Fibroblast of the conjunctiva (primary cell): ENCODE results near the gene ANKFY1.
"Not testable (repeated sequence)": the region's sequence is repeated elsewhere in the genome, so short reads cannot be mapped to it uniquely, and the experiment has no call there.

Experiments
- DNase-seq: peaks from one replicate; pipeline ENCODE4 v3.0.0-alpha.2; 2010; ENCODE audit warnings: low read depth

The ANKFY1 gene

DNA sequence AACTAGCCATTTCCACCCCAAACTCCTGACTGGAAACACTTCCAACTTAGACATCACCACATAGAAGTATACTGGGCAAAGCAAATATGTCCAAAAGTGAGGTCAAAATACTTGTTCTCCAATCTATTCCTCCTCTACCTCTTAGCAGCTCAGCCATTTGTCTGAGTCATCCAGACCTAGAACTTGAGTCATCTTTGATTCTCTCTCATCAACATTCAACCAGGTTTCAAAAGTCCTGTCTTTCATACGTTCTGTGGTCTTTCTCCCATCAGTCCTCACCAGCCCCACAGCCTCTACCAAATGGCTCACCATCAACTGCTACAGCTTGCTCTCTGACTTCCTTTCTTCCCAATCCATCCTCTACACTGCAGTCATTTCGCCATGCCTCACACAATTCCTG is 6.8 kb downstream of the ANKFY1 start:
- DNase-seq, result no peak

GRCh38 chr17:4255271-4255670 is 8.5 kb downstream of the ANKFY1 start:
- not testable (repeated sequence) for DNase-seq

DNA sequence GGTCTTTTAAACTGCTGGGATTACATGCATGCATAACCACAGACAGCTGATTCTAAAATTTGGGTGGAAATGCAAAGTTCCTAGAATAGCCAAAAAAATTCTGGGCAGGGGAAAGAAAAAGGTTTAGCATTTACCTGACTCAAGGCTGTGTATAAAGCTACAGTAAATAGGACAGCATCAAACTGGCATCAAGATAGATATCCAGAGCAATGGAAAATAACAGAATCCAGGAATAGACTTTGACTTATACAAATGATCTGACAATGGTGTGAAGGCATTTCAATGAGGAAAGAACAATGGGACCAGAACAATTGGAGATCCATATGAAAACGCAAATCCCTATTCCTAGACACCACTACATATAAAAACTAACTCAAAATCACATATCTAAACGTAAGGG is 12.9 kb downstream of the ANKFY1 start:
- DNase-seq, result no peak

DNA sequence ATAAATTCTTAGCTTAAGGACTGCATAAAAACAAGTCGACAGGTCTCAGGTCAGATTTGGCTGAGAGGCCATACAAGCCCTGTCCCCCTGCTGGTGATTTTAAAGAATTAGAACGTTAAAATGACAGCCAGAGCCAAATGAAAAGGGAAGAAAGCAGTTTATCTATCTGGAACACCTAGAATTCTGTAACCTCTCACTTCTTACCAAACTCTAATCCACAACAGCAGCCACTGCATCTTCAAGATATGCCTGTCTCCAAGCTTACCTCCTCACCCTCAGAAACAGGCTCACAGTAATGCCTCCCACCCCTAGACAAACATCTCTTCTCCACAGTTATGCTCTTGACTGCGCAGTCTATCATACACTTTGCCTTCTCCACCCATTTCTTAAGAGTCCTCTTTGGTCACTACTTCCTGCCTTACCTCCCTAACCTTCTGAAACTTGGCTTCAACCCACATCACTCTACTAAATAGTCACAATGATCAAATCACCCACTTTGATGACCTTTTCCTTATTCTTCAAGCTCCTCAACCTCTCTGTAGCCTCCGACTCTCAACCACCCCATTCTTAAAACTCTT is 14.2 kb downstream of the ANKFY1 start:
- DNase-seq, result peak; percentile 32

- no peak for DNase-seq
Measured at GRCh38 chr17:4248504-4249277, 15.1 kb downstream of the ANKFY1 start.

DNA sequence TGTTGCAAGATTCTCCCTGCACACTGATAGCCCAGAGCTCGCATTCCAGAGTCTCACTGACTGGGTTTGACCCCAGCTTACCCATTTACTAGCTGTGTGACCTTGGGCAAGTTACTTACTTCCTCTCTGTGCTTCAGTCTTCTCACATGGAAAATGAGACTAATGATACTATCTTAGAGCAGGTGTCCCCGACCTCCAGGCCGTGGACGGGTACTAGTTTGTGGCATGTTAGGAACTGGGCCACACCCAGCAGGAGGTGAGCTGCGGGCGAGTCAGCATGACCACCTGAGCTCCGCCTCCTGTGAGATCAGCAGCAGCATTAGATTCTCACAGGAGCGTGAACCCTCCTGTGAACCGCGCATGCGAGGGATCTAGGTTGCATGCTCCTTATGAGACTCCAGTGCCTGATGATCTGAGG is 15.8 kb downstream of the ANKFY1 start:
- no peak for DNase-seq

- no peak for DNase-seq
Measured at GRCh38 chr17:4247361-4247970, 16.3 kb downstream of the ANKFY1 start.

DNA sequence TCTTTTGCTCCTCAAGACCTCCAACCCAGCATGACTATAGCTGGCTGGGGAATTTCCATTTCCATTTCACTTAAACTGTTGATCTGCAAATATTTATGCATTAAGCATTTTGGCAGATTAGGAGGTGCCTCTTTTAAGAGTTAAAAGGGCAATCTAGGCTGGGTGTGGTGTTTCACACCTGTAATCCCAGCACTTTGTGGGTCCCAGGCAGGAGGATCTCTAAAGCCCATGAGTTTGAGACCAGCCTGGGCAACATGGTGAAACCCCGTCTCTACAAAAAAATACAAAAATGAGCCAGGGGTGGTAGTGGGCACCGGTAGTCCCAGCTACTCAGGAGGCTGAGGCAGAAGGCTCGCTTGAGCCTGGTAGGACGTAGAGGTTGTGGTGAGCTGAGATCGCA is 17.1 kb downstream of the ANKFY1 start:
- no peak for DNase-seq

GRCh38 chr17:4241535-4241934 is 22.2 kb downstream of the ANKFY1 start:
- no peak for DNase-seq

DNA sequence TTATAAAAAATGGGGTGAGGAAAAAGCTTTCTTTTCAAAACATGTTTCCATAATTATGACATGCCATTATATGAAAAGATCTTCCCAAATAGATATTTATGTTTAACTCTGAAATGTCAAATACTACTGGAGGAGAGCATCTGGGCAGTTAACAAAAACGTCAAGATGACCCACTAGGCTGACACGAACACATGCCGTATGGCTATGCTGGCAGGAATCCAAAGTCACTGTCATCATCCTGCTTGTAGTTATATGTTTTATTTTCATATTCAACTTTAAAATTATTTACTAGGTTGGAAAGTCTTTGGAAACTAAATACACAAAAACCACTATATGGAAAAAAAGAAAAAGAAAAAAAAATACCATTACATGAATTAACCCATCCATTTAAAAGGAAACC is 27.3 kb downstream of the ANKFY1 start:
- DNase-seq, result no peak

GRCh38 chr17:4235372-4236279 is 28.2 kb downstream of the ANKFY1 start:
- no peak for DNase-seq

DNA sequence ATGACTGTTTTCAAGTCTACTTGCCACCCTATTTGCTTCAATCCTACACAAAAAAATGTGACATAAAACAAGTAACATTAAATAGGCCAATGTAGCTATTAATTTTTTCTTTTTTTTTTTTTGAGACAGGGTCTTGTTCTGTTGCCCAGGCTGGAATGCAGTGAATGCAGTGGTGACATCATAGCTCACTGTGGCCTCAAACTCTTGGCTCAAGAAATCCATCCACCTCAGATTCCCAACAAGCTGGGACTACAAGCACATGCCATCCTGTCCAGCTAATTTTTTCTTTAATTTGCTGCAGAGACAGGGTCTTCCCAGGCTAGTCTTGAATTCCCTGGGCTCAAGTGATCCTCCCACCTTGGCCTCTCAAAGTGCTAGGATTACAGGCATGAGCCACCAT is 29.4 kb downstream of the ANKFY1 start:
- no peak for DNase-seq

GRCh38 chr17:4233668-4234258 is 30.0 kb downstream of the ANKFY1 start:
- DNase-seq, result no peak

DNA sequence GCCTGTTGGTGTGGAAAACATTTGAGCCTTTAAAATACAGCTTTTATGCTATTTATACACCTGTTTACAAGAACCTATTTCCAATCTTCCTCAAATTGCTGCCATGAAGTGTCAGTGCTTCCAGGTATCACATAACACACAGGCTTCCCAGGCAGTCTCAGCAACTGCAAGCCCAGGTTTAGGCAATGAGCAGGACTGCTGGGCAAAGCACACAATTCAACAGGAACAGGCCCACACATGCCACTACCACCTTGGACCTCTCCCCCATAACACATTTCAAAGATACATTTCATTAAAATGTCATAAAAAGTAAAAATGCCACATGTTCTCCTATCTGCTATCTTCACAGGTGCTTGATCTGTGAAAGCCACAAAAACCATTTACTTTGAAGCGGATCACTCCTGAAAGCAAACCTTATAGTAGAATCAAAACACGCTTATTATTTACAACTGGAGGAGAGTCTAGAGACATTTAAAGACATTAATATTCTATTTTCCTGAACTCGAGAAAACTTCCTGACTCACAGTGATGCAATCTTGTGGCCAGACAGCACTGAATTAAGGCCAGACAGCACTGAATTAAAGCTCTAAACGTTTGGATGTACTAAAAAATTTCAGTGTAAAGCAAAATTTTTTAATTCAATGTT is 31.5 kb downstream of the ANKFY1 start:
- DNase-seq, result no peak

- DNase-seq, result peak; percentile 92
Measured at GRCh38 chr17:4229627-4230541, 33.9 kb downstream of the ANKFY1 start.

DNA sequence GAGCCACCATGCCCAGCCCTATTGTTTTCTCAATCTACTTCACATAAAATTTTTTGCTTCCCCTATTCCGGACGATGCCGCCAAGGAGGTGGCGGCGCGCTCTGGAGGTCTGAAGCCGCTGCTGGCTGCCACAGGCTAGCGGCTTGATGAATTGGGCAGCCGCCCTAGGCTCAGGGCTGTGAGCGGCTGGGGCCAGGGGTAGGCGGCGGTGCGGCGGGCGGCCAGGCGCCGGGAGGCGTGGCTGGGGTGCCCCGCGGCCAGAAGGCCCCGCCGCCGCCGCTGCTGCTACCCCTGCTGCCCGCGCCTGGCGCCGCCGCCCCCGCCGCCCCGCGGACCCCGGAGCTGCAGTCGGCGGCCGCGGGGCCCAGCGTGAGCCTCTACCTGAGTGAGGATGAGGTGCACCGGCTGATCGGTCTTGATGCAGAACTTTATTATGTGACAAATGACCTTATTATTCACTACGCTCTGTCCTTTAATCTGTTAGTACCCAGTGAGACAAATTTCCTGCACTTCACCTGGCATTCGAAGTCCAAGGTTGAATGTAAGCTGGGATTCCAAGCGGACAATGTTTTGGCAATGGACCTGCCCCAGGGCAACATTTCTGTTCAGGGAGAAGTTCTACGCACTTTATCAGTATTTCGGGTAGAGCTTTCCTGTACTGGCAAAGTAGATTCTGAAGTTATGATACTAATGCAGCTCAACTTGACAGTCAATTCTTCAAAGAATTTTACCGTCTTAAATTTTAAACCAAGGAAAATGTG is 41.7 kb downstream of the ANKFY1 start:
- DNase-seq, result no peak

DNA sequence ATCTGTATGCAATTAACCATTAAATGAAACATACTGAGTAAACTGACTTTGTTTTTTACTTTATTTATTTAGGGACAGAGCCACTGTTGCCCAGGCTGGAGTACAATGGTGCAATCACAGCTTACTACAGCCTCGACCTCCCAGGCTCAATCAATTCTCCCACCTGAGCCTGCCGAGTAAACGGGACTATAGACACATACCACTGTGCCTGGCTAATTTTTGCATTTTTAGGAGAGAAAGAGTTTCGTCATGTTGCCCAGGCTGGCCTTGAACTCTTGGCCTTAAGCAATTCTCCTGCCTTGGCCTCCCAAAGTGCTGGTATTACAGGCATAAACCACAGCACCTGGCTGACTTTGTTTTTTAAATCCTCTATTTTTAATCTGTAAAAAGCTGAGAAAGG is 42.6 kb downstream of the ANKFY1 start:
- no peak for DNase-seq

DNA sequence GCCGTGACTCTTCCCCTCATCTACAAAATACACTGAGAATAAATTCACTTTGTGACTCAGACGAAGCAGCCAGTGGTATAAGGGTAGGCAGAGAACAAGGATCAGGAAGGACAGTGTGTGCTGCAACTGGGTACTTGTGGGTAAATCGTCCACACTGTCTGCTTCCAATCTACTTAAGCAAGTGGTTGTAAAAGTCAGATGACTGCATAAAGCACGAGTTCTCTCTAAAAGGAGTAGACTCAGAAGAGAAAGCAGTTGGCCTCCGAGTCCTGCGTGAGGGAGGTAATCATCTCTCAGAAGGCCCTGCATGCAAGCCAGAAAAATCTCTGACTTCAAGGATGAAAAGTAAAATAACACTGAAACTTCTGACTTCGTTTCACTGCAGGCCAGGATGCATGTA is 43.1 kb downstream of the ANKFY1 start:
- DNase-seq, result no peak

DNA sequence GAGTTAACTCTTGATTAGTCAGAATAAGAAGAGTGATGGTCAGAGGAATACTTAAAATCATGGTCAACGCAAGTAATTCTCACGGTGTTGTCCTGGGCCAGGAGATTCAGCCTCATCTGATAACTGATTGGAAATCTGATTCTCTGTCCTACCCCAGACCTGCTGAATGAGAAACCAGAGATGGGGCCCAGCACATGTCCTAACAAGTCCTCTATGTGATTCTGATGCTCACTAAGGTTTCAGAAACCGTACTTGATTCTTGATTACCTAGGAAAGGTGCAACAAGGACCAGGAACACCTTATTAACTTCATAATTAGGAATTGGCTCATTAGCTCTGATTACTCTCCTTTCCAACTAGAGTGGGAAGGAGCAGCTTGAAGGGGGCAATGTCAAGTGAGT is 44.5 kb downstream of the ANKFY1 start:
- DNase-seq, result no peak
